ENCODE data around the gene UBTD1.

- TF ChIP-seq, protein P1, sequence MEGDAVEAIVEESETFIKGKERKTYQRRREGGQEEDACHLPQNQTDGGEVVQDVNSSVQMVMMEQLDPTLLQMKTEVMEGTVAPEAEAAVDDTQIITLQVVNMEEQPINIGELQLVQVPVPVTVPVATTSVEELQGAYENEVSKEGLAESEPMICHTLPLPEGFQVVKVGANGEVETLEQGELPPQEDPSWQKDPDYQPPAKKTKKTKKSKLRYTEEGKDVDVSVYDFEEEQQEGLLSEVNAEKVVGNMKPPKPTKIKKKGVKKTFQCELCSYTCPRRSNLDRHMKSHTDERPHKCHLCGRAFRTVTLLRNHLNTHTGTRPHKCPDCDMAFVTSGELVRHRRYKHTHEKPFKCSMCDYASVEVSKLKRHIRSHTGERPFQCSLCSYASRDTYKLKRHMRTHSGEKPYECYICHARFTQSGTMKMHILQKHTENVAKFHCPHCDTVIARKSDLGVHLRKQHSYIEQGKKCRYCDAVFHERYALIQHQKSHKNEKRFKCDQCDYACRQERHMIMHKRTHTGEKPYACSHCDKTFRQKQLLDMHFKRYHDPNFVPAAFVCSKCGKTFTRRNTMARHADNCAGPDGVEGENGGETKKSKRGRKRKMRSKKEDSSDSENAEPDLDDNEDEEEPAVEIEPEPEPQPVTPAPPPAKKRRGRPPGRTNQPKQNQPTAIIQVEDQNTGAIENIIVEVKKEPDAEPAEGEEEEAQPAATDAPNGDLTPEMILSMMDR (optimal IDR thresholded peaks at IDR 0.05 in 1 of 3, IDR thresholded peaks at IDR 0.05 in 1 of 3, conservative IDR thresholded peaks at IDR 0.05 in 1 of 3; ENCODE audit: extremely low read depth in 1 of 3, insufficient read depth in 2 of 3, low read length in 3 of 3): no peak
- TF ChIP-seq EZH2 (IDR thresholded peaks at IDR 0.05; ENCODE audit: low read length): no peak
Observed at GRCh38 chr10:97547962-97548361, 49.2 kb downstream of the UBTD1 start.

Data from keratinocyte (primary cell).